SK-N-SH treated with all-trans-retinoic acid at 6 μM for 48 hours (cell line): ENCODE results near the gene RET.

Experiments
- ATAC-seq: fragments of 200-7000 bp; cut with Tn5 transposase; 3 replicates; pipeline ENCODE4 v1.9.1; 2020; ENCODE audit warnings: mild to moderate bottlenecking, moderate library complexity
- ARNTL ChIP-seq: fragments of 450-650 bp; formaldehyde crosslinking; IDR thresholded peaks from 2 replicates; pipeline ENCODE4 v1.5.0; 2020; ENCODE audit warnings: low read depth, mild to moderate bottlenecking, moderate library complexity, borderline replicate concordance
- BACH2 ChIP-seq: fragments of 250-450 bp; sonication (Bioruptor Pico); IDR thresholded peaks from 2 replicates; pipeline ENCODE4 v1.9.0; 2021; ENCODE audit warnings: mild to moderate bottlenecking, borderline replicate concordance
- CSDC2 ChIP-seq: fragments of 250-450 bp; sonication (Bioruptor Pico); IDR thresholded peaks from 2 replicates; pipeline ENCODE4 v1.5.0; 2020; ENCODE audit warnings: mild to moderate bottlenecking, moderate library complexity
- CSRNP3 ChIP-seq: fragments of 250-450 bp; sonication (Bioruptor Pico); IDR thresholded peaks from 2 replicates; pipeline ENCODE4 v1.5.1; 2021; ENCODE audit warnings: mild to moderate bottlenecking, moderate library complexity
- ESRRG ChIP-seq: fragments of 250-450 bp; sonication (Bioruptor Pico); IDR thresholded peaks from 2 replicates; pipeline ENCODE4 v1.6.1; 2021; ENCODE audit warnings: mild to moderate bottlenecking
- GLIS3 ChIP-seq: fragments of 250-450 bp; sonication (Bioruptor Pico); IDR thresholded peaks from 2 replicates; pipeline ENCODE4 v1.5.0; 2020; ENCODE audit warnings: mild to moderate bottlenecking, moderate library complexity
- ISL1 ChIP-seq: fragments of 250-450 bp; sonication (Bioruptor Pico); IDR thresholded peaks from 2 replicates; pipeline ENCODE4 v2.1.2; 2022; ENCODE audit warnings: mild to moderate bottlenecking, moderate library complexity
- OSR1 ChIP-seq: fragments of 250-450 bp; sonication (Bioruptor Pico); IDR thresholded peaks from 2 replicates; pipeline ENCODE4 v1.8.0; 2022; ENCODE audit warnings: moderate library complexity, mild to moderate bottlenecking, inconsistent platforms
- POU6F1 ChIP-seq: fragments of 250-450 bp; sonication (Bioruptor Pico); IDR thresholded peaks from 2 replicates; pipeline ENCODE4 v1.8.0; 2021; ENCODE audit warnings: low read depth, mild to moderate bottlenecking, moderate library complexity, borderline replicate concordance
- RARB ChIP-seq: fragments of 250-450 bp; sonication (Bioruptor Pico); IDR thresholded peaks from 2 replicates; pipeline ENCODE4 v1.8.0; 2021; ENCODE audit warnings: mild to moderate bottlenecking, moderate library complexity
- SNAI2 ChIP-seq: fragments of 250-450 bp; sonication (Bioruptor Pico); IDR thresholded peaks from 2 replicates; pipeline ENCODE4 v1.5.0; 2020; ENCODE audit warnings: mild to moderate bottlenecking, moderate library complexity
- TCF4 ChIP-seq: fragments of 250-450 bp; sonication (Bioruptor Pico); IDR thresholded peaks from 2 replicates; pipeline ENCODE4 v1.8.0; 2021; ENCODE audit warnings: mild to moderate bottlenecking, moderate library complexity, borderline replicate concordance
- TOX ChIP-seq: fragments of 250-450 bp; sonication (Bioruptor Pico); IDR thresholded peaks from 2 replicates; pipeline ENCODE4 v1.8.0; 2021; ENCODE audit warnings: mild to moderate bottlenecking, moderate library complexity, borderline replicate concordance
- ZC3H10 ChIP-seq: fragments of 250-450 bp; sonication (Bioruptor Pico); IDR thresholded peaks from 2 replicates; pipeline ENCODE4 v1.5.1; 2021; ENCODE audit warnings: mild to moderate bottlenecking, moderate library complexity
- ZFP3 ChIP-seq: fragments of 250-450 bp; sonication (Bioruptor Pico); IDR thresholded peaks from 2 replicates; pipeline ENCODE4 v1.5.0; 2020; ENCODE audit warnings: mild to moderate bottlenecking, moderate library complexity
- ZFP30 ChIP-seq: fragments of 450-650 bp; formaldehyde crosslinking; IDR thresholded peaks from 2 replicates; pipeline ENCODE4 v1.5.0; 2022; ENCODE audit warnings: mild to moderate bottlenecking, moderate library complexity
- ZNF70 ChIP-seq: fragments of 450-650 bp; formaldehyde crosslinking; IDR thresholded peaks from 2 replicates; pipeline ENCODE4 v1.5.0; 2020; ENCODE audit warnings: mild to moderate bottlenecking, moderate library complexity
- ZNF8 ChIP-seq: fragments of 450-650 bp; formaldehyde crosslinking; IDR thresholded peaks from 2 replicates; pipeline ENCODE4 v1.5.0; 2020; ENCODE audit warnings: mild to moderate bottlenecking, moderate library complexity
- TF ChIP-seq, protein P1 (sequence below): fragments of 250-450 bp; sonication (Bioruptor Pico); IDR thresholded peaks from 2 replicates; pipeline ENCODE4 v1.5.1; 2020; ENCODE audit warnings: low read depth, mild to moderate bottlenecking, moderate library complexity
- TF ChIP-seq, protein P2 (sequence below): fragments of 250-450 bp; sonication (Bioruptor Pico); IDR thresholded peaks from 2 replicates; pipeline ENCODE4 v1.5.0; 2020; ENCODE audit warnings: mild to moderate bottlenecking, moderate library complexity

RET gene

DNA sequence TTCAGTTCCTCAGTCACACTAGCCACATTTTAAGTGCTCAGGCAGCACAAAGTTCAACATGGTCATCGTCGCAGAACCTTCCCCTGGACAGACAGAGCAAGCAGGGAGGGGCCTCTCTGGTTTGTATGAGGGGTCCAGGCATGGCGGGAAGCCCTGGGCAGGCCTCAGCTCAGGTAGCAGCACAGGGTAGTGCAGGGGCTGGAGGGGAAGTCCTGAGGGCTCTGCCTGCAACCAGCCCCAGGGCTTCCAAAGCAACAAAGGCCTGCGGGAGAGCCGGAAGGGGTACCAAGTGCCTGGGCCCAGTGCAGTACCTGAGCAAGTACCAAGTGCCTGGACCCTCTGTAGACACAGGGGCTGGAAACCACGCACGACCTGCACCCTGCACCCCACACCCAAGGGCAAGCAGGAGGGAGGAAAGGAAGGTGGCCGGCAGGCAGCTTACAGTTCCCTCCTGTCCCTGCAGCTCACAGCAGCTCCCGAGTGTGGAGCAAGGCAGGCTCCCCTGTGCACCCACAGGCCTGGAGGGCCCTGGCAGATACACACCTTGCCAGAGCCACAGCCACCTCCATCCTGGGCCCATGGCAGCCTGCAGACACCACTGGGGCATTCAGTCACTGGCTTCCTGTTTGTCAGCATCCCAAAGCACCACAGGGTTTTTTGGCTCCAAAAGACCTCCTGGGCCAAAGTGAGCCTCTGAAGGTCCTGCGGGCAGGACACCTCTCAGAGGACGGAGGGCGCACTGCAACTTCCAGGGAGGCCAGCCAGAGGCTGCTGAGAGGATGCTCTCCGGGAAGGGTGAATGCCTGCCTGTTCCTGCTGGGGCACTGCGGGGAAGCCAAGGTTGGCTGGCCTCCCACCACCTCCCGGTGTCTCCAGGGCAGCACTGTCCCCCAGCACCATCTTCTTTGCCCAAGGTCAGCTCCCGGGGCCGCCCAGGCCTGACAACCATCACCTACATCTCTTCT lies 6.5 kb upstream of the RET start:
- no peak for ATAC-seq
- TF ChIP-seq ZNF8 (CRISPR knock-in tag) = no peak
- TF ChIP-seq ISL1 (CRISPR knock-in tag) = no peak
- TF ChIP-seq TOX (CRISPR knock-in tag) = no peak
- TF ChIP-seq BACH2 (CRISPR knock-in tag) = no peak
- no peak for TF ChIP-seq OSR1 (CRISPR knock-in tag)
- no peak for TF ChIP-seq GLIS3
- no peak for TF ChIP-seq RARB (CRISPR knock-in tag)
- TF ChIP-seq ESRRG (CRISPR knock-in tag) = no peak
- no peak for TF ChIP-seq TCF4
- TF ChIP-seq ZFP30 (CRISPR knock-in tag) = no peak
- TF ChIP-seq CSDC2 (CRISPR knock-in tag) = no peak
- TF ChIP-seq ZFP3 = no peak
- TF ChIP-seq ARNTL (CRISPR knock-in tag) = no peak
- TF ChIP-seq SNAI2 (CRISPR knock-in tag) = no peak
- TF ChIP-seq, protein P1, sequence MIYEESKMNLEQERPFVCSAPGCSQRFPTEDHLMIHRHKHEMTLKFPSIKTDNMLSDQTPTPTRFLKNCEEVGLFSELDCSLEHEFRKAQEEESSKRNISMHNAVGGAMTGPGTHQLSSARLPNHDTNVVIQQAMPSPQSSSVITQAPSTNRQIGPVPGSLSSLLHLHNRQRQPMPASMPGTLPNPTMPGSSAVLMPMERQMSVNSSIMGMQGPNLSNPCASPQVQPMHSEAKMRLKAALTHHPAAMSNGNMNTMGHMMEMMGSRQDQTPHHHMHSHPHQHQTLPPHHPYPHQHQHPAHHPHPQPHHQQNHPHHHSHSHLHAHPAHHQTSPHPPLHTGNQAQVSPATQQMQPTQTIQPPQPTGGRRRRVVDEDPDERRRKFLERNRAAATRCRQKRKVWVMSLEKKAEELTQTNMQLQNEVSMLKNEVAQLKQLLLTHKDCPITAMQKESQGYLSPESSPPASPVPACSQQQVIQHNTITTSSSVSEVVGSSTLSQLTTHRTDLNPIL (CRISPR knock-in tag) = no peak
- no peak for TF ChIP-seq POU6F1
- no peak for TF ChIP-seq ZNF70 (CRISPR knock-in tag)
- TF ChIP-seq, protein P2, sequence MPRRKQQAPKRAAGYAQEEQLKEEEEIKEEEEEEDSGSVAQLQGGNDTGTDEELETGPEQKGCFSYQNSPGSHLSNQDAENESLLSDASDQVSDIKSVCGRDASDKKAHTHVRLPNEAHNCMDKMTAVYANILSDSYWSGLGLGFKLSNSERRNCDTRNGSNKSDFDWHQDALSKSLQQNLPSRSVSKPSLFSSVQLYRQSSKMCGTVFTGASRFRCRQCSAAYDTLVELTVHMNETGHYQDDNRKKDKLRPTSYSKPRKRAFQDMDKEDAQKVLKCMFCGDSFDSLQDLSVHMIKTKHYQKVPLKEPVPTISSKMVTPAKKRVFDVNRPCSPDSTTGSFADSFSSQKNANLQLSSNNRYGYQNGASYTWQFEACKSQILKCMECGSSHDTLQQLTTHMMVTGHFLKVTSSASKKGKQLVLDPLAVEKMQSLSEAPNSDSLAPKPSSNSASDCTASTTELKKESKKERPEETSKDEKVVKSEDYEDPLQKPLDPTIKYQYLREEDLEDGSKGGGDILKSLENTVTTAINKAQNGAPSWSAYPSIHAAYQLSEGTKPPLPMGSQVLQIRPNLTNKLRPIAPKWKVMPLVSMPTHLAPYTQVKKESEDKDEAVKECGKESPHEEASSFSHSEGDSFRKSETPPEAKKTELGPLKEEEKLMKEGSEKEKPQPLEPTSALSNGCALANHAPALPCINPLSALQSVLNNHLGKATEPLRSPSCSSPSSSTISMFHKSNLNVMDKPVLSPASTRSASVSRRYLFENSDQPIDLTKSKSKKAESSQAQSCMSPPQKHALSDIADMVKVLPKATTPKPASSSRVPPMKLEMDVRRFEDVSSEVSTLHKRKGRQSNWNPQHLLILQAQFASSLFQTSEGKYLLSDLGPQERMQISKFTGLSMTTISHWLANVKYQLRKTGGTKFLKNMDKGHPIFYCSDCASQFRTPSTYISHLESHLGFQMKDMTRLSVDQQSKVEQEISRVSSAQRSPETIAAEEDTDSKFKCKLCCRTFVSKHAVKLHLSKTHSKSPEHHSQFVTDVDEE (CRISPR knock-in tag) = no peak

GRCh38 chr10:43071865-43072650 lies 4.8 kb upstream of the RET start:
- no peak for ATAC-seq
- no peak for TF ChIP-seq CSRNP3
- TF ChIP-seq ZFP3 = no peak
- TF ChIP-seq, all 23 proteins: peak for 0

- TF ChIP-seq ZC3H10 = no peak
- no peak for TF ChIP-seq GLIS3
- TF ChIP-seq BACH2 (CRISPR knock-in tag) = no peak
- no peak for TF ChIP-seq ARNTL (CRISPR knock-in tag)
- TF ChIP-seq, protein P2 (CRISPR knock-in tag) = no peak
- TF ChIP-seq ZNF8 (CRISPR knock-in tag) = no peak
- TF ChIP-seq TOX (CRISPR knock-in tag) = no peak
- no peak for TF ChIP-seq RARB (CRISPR knock-in tag)
- TF ChIP-seq ZFP3 = no peak
- no peak for TF ChIP-seq CSDC2 (CRISPR knock-in tag)
- TF ChIP-seq SNAI2 (CRISPR knock-in tag) = no peak
- TF ChIP-seq, protein P1 (CRISPR knock-in tag) = no peak
- ATAC-seq = no peak
Measured at GRCh38 chr10:43073191-43073590, 3.7 kb upstream of the RET start.
